Measurements from ENCODE around the gene ASIC1.

- TF ChIP-seq CTCF (IDR thresholded peaks at IDR 0.05): peak in 3 of 7 experiments; percentile 34 to 57 (median 36)
- no peak for TF ChIP-seq POLR2A (IDR thresholded peaks at IDR 0.05)
- no peak for TF ChIP-seq EP300 (IDR thresholded peaks at IDR 0.05)
Observed at GRCh38 chr12:50132505-50133135, 75.2 kb downstream of the ASIC1 start.

Measured in stomach (tissue), 4 donors.